ENCODE measurements around the gene CSNK1A1L. TPM values are rescaled to one million over a fixed set of nuclear protein-coding genes. Genes with fewer than 3 reads are reported as not detected.

Gene CSNK1A1L
- total and polyA plus RNA-seq, 2 of the 8 experiments (the other 6 are each of a cell fraction or from before 2014, with no cell fraction given) = not detected

GRCh38 chr13:37070145-37070695, 35.2 kb downstream of the CSNK1A1L start:
- H3K23ac ChIP-seq (ENCODE audit: insufficient read length) = no peak overlapping the region
- H3K4ac ChIP-seq (replicated peaks; ENCODE audit: insufficient read length, low read depth, low read length) = peak overlapping the region; percentile 48
- H3K79me1 ChIP-seq (ENCODE audit: low read depth, low read length) = no peaks in the 10 kb centered on the region
- peaks cover 0 to 7% (median 5%) of the 10 kb centered on the region in 4 experiments; a peak in 5 of 7 replicates for H3K4me1 ChIP-seq (replicated peaks in 1 of 4; ENCODE audit: control insufficient read depth in 3 of 4, insufficient read depth in 4 of 4, low read length in 3 of 4)
- H4K20me1 ChIP-seq (replicated peaks in 1 of 2; ENCODE audit: control insufficient read depth in 1 of 2, insufficient read depth in 2 of 2, low read length in 2 of 2) = no peaks in the 10 kb centered on the region
- no peak for TF ChIP-seq RXRA (IDR thresholded peaks at IDR 0.05; ENCODE audit: insufficient read depth, low read depth, low read length)
- TF ChIP-seq KDM5A (IDR thresholded peaks at IDR 0.05; ENCODE audit: low read length) = no peak
- TF ChIP-seq EP300 (IDR thresholded peaks at IDR 0.05; ENCODE audit: borderline replicate concordance in 1 of 2, low read depth in 2 of 2, low read length in 2 of 2) = no peak
- TF ChIP-seq GABPA (IDR thresholded peaks at IDR 0.05; ENCODE audit: borderline replicate concordance, insufficient read depth, low read length) = no peak
- no peak for TF ChIP-seq CHD2 (IDR thresholded peaks at IDR 0.05; ENCODE audit: low read length)
- TF ChIP-seq RFX5 (IDR thresholded peaks at IDR 0.05; ENCODE audit: borderline replicate concordance, low read depth, low read length) = no peak
- no peak for TF ChIP-seq YY1 (IDR thresholded peaks at IDR 0.05; ENCODE audit: low read depth, low read length)
- no peak for TF ChIP-seq POU5F1 (IDR thresholded peaks at IDR 0.05; ENCODE audit: low read depth, low read length)
- no peak for TF ChIP-seq POLR2AphosphoS5 (IDR thresholded peaks at IDR 0.05; ENCODE audit: low read depth, low read length)
- TF ChIP-seq MAFK (IDR thresholded peaks at IDR 0.05; ENCODE audit: low read depth, low read length) = no peak
- TF ChIP-seq ZNF274 (IDR thresholded peaks at IDR 0.05; ENCODE audit: borderline replicate concordance, extremely low read depth, low read length) = no peak
- no peak overlapping the region for H3K14ac ChIP-seq (ENCODE audit: insufficient read length)
- no peak overlapping the region for H4K91ac ChIP-seq (replicated peaks; ENCODE audit: insufficient read length, low read length)
- H3K9me3 ChIP-seq (ENCODE audit: insufficient read depth in 2 of 2, low read depth in 1 of 2, low read length in 1 of 2) = no peaks in the 10 kb centered on the region
- no peak overlapping the region for H4K5ac ChIP-seq (ENCODE audit: insufficient read length, low read depth, low read length)
- H3K18ac ChIP-seq (ENCODE audit: extremely low read depth, low read length) = no peak overlapping the region
- no peak overlapping the region for H3K9ac ChIP-seq (replicated peaks in 1 of 4; ENCODE audit: extremely low read depth in 1 of 4, low read depth in 3 of 4, low read length in 3 of 4)
- H2AFZ ChIP-seq (ENCODE audit: low read length) = no peak overlapping the region; the same call in 1 of the 2 replicates
- H3K4me3 ChIP-seq (ENCODE audit: extremely low read depth in 1 of 4, insufficient read depth in 2 of 4, low read depth in 3 of 4, low read length in 4 of 4) = no peak overlapping the region
- H2BK5ac ChIP-seq (ENCODE audit: low read depth, low read length) = no peak overlapping the region
- H2BK120ac ChIP-seq (replicated peaks; ENCODE audit: low read depth, low read length) = no peak overlapping the region
- H2BK15ac ChIP-seq (ENCODE audit: low read length) = no peak overlapping the region
- no peaks in the 10 kb centered on the region for H3K79me2 ChIP-seq (ENCODE audit: control insufficient read depth in 1 of 2, insufficient read depth in 2 of 2, low read length in 2 of 2)
- no peaks in the 10 kb centered on the region for H3K36me3 ChIP-seq (ENCODE audit: control insufficient read depth in 2 of 4, insufficient read depth in 4 of 4, low read length in 3 of 4)
- H3K56ac ChIP-seq (replicated peaks; ENCODE audit: insufficient read length, low read depth, low read length) = no peak overlapping the region
- FAIRE-seq (no peak), DNase-seq (ENCODE audit: low read depth in 1 of 2, low spot score in 2 of 2) (no peak)
- H3K4me2 ChIP-seq (ENCODE audit: insufficient read depth in 1 of 2, low read depth in 2 of 2, low read length in 2 of 2) = no peak overlapping the region
- no peaks in the 10 kb centered on the region for H3K27me3 ChIP-seq (replicated peaks in 1 of 4; ENCODE audit: control insufficient read depth in 3 of 4, extremely low read depth in 1 of 4, insufficient read depth in 3 of 4, low read length in 3 of 4)
- H2BK12ac ChIP-seq (ENCODE audit: low read depth, low read length) = no peak overlapping the region
- H3K27ac ChIP-seq (ENCODE audit: low read depth, low read length) = no peak overlapping the region
- WGBS, 2 experiments (ENCODE audit: extremely low coverage in 1 of 2, insufficient coverage in 1 of 2, insufficient read length in 1 of 2, insufficient replicate concordance in 2 of 2, low coverage in 1 of 2, low lambda C conversion rate in 2 of 2, missing lambda C conversion rate in 1 of 2) = 84% methylated on average over 6 of the region's 9 CpGs; no CpG with 5 or more reads in 1 of the 2 experiments
- CTCF ChIA-PET (ENCODE audit: partially characterized antibody) = interaction anchor here (0.7 to 2.1 kb wide), 5 partner anchors 10 to 541 kb away, joined by 3 to 8 read pairs (median 3); no protein-coding TSS in a partner anchor
- H2BK20ac ChIP-seq (ENCODE audit: low read length) = no peak overlapping the region
- H4K8ac ChIP-seq (ENCODE audit: extremely low read depth, insufficient read depth, low read length) = peak overlapping the region; percentile 85
- POLR2A ChIA-PET (ENCODE audit: partially characterized antibody) = interaction anchor here (1.7 kb wide), 1 partner anchor 11 kb away, joined by 4 read pairs; the partner anchor contains the start of gene SUPT20H
- 0 out of 2 replicates have a peak overlapping the region, but pooled peaks have one; percentile 40 for H2AK5ac ChIP-seq (ENCODE audit: low read depth, low read length)
- H3K23me2 ChIP-seq (ENCODE audit: low read depth, low read length) = no peaks in the 10 kb centered on the region

All from H1 (cell line).